Right atrium auricular region (tissue), 2 donors: Measurements from ENCODE around the gene TTC33. TPM values are rescaled to one million over a fixed set of nuclear protein-coding genes. Genes with fewer than 3 reads are reported as not detected.

ENCODE experiments used
- DNase-seq: peaks from one replicate; pipeline ENCODE4 v3.0.0-alpha.2; 2019; ENCODE audit warnings: low spot score
- H3K27ac ChIP-seq, 2 donors: fragments of 200-600 bp; sonication (generic); 1 replicate in 1 of 2; 2 replicates in 1 of 2; pipeline ENCODE4 v1.5.1; 2016 to 2019
- H3K27me3 ChIP-seq, 2 donors: fragments of 200-600 bp; sonication (generic); one replicate each; pipeline versions ENCODE4 v1.5.1 to v1.6.0; 2017 to 2019
- H3K36me3 ChIP-seq: fragments of 200-600 bp; sonication (generic); one replicate; pipeline ENCODE4 v1.5.1; 2016
- H3K4me1 ChIP-seq, 2 donors: fragments of 200-600 bp; sonication (generic); one replicate each; pipeline versions ENCODE4 v1.5.1 to v1.6.0; 2017 to 2019
- H3K4me3 ChIP-seq, 2 donors: fragments of 200-600 bp; sonication (generic); 1 replicate in 1 of 2; 2 replicates in 1 of 2; pipeline ENCODE4 v1.5.1; 2017 to 2019; ENCODE audit warnings: mild to moderate bottlenecking in 1 of 2, moderate library complexity in 1 of 2
- H3K9me3 ChIP-seq, 2 donors: fragments of 200-600 bp; sonication (generic); one replicate each; pipeline ENCODE4 v1.5.1; 2019
- CTCF ChIP-seq, 2 donors: fragments of 200-600 bp; sonication (generic); IDR thresholded peaks; one replicate each; pipeline ENCODE4 v1.5.1; 2019; ENCODE audit warnings: antibody characterized with exemption in 2 of 2
- total RNA-seq, 2 donors: library from RNA; depleted of rRNA; stranded (reverse); fragments of >200 nt; gene quantifications; one replicate each; pipeline ENCODE4 v1.1.0, GENCODE V29; 2016

TTC33 gene
- total RNA-seq, 2 donors from 2014 or later: 10.2 to 16.7 TPM

- H3K9me3 ChIP-seq: no peaks in the 10 kb centered on the region
- no peak overlapping the region for H3K27ac ChIP-seq
- H3K4me1 ChIP-seq: no peaks in the 10 kb centered on the region
- H3K36me3 ChIP-seq: no peaks in the 10 kb centered on the region
- H3K4me3 ChIP-seq: no peak overlapping the region
- TF ChIP-seq CTCF (IDR thresholded peaks at IDR 0.05): no peak
- H3K27me3 ChIP-seq: no peaks in the 10 kb centered on the region
- DNase-seq: no peak
Measured at GRCh38 chr5:40575921-40576320, 179.8 kb downstream of the TTC33 start.

- Histone ChIP-seq H3K4me1 (no peaks in the 10 kb centered on the region), H3K36me3 (no peaks in the 10 kb centered on the region), H3K9me3 (no peaks in the 10 kb centered on the region), H3K4me3 (no peak overlapping the region), H3K27me3 (no peaks in the 10 kb centered on the region), H3K27ac (no peak overlapping the region)
- DNase-seq: no peak
- no peak for TF ChIP-seq CTCF (IDR thresholded peaks at IDR 0.05)
Measured at GRCh38 chr5:40575411-40575810, 180.3 kb downstream of the TTC33 start.

- Histone ChIP-seq H3K27me3 (no peaks in the 10 kb centered on the region), H3K4me1 (no peaks in the 10 kb centered on the region), H3K27ac (peak overlapping the region in 1 of 2 donors; percentile 49), H3K36me3 (no peaks in the 10 kb centered on the region), H3K4me3 (no peak overlapping the region), H3K9me3 (no peaks in the 10 kb centered on the region)
- DNase-seq: no peak
- no peak for TF ChIP-seq CTCF (IDR thresholded peaks at IDR 0.05)
Measured at GRCh38 chr5:40572937-40573336, 182.8 kb downstream of the TTC33 start.

GRCh38 chr5:40572391-40572790 lies 183.4 kb downstream of the TTC33 start:
- no peaks in the 10 kb centered on the region for H3K4me1 ChIP-seq
- no peaks in the 10 kb centered on the region for H3K9me3 ChIP-seq
- H3K36me3 ChIP-seq: no peaks in the 10 kb centered on the region
- H3K27me3 ChIP-seq: no peaks in the 10 kb centered on the region
- no peak overlapping the region for H3K4me3 ChIP-seq
- DNase-seq: no peak
- peak overlapping the region; percentile 29 to 49 for H3K27ac ChIP-seq
- TF ChIP-seq CTCF (IDR thresholded peaks at IDR 0.05): no peak

- no peak for DNase-seq
- Histone ChIP-seq H3K9me3 (no peaks in the 10 kb centered on the region), H3K36me3 (no peaks in the 10 kb centered on the region), H3K27me3 (no peaks in the 10 kb centered on the region), H3K4me1 (no peaks in the 10 kb centered on the region), H3K27ac (peak overlapping the region; percentile 29 to 49), H3K4me3 (no peak overlapping the region)
- TF ChIP-seq CTCF (IDR thresholded peaks at IDR 0.05): no peak
Measured at GRCh38 chr5:40571729-40572128, 184.0 kb downstream of the TTC33 start.

- Histone ChIP-seq H3K36me3 (no peaks in the 10 kb centered on the region), H3K27me3 (no peaks in the 10 kb centered on the region), H3K9me3 (no peaks in the 10 kb centered on the region), H3K4me1 (no peaks in the 10 kb centered on the region), H3K4me3 (no peak overlapping the region), H3K27ac (no peak overlapping the region)
- TF ChIP-seq CTCF (IDR thresholded peaks at IDR 0.05): no peak
- no peak for DNase-seq
Measured at GRCh38 chr5:40570408-40571129, 185.2 kb downstream of the TTC33 start.
